NCI-H2227 (cell line): ENCODE results near the gene UBE2J2.

Experiments
- DNase-seq: peaks from one replicate; lab custom pipeline; 2025; ENCODE audit not compliant: unreplicated experiment; lab: John Stamatoyannopoulos, UW

The UBE2J2 gene

GRCh38 chr1:1296070-1297061, 22.7 kb upstream of the UBE2J2 start:
- DNase-seq = no peak

- no peak for DNase-seq
Measured at GRCh38 chr1:1295154-1295923, 21.7 kb upstream of the UBE2J2 start.

GRCh38 chr1:1294250-1294890, 20.7 kb upstream of the UBE2J2 start:
- no peak for DNase-seq

GRCh38 chr1:1293263-1294249, 19.9 kb upstream of the UBE2J2 start:
- DNase-seq = no peak

- DNase-seq = no peak
Measured at GRCh38 chr1:1292851-1293250, 19.2 kb upstream of the UBE2J2 start.

GRCh38 chr1:1292442-1292779, 18.8 kb upstream of the UBE2J2 start:
- DNase-seq = no peak

GRCh38 chr1:1291548-1292441, 18.1 kb upstream of the UBE2J2 start:
- DNase-seq = peak; percentile 76

- peak; percentile 69 for DNase-seq
Measured at GRCh38 chr1:1291023-1291528, 17.4 kb upstream of the UBE2J2 start.

GRCh38 chr1:1290238-1290731, 16.6 kb upstream of the UBE2J2 start:
- DNase-seq = peak; percentile 72

GRCh38 chr1:1287288-1288110, 13.8 kb upstream of the UBE2J2 start:
- DNase-seq = no peak

GRCh38 chr1:1286313-1287261, 12.9 kb upstream of the UBE2J2 start:
- DNase-seq = no peak

GRCh38 chr1:1285611-1286311, 12.1 kb upstream of the UBE2J2 start:
- no peak for DNase-seq

- DNase-seq = no peak
Measured at GRCh38 chr1:1285102-1285571, 11.5 kb upstream of the UBE2J2 start.

- no peak for DNase-seq
Measured at GRCh38 chr1:1284221-1285101, 10.8 kb upstream of the UBE2J2 start.

- DNase-seq = no peak
Measured at GRCh38 chr1:1283821-1284220, 10.2 kb upstream of the UBE2J2 start.
